ENCODE results near the gene MRC2.
"Not testable (repeated sequence)": the region's sequence is repeated elsewhere in the genome, so short reads cannot be mapped to it uniquely, and the experiment has no call there.

The MRC2 gene

DNA sequence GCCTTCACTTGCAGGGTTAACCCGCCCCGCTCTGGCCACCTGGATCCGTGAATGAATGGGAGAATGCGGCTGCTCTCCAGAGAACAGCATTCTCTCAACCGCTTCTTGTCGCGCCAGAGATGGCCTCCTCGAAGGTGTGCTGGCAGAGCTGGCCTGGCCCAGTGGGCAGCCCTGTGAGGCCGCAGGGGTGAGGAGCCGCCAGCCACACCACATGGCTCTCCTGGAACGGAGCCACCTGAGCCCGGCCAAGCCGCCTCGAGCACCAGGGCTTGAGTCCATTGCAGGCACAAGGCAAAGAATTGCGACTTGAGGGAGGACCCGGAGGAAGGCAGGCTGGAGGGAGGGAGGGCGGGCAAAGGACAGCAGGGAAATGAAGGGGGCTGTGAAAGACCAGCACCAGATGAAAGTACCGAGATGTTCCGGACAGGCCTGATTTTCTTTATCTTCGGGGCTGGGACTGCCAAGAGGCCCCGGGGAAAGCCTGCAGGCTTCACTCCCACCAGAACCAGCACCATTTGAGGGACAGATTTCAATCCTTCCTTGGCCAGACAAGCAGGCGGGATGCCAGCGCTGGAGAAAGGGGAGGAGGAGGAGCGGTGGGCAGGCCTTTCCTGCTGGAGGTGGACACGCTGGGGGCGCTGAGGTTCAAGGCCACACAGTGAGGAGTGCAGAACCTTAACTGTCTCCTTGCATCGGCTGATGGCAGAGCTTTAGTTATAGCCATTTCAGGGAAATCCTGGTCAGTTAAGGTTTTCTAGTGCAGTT lies 69.4 kb downstream of the MRC2 start:
- DNase-seq (ENCODE audit: low read depth, low spot score): no peak

DNA sequence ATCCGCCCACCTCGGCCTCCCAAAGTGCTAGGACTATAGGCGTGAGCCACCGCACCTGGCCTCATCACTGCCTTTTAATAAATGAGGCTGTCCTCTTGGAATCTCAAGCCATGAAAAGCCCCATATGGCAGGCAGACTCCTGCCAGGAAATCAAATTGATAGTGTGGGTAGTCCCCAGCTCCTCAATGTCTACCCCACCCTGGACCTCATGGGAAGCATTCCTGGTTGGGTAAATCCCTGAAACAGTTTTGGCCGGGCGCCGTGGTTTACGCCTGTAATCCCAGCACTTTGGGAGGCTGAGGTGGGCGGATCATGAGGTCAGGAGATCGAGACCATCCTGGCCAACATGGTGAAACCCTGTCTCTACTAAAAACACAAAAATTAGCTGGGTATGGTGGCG lies 71.0 kb downstream of the MRC2 start:
- not testable (repeated sequence) for DNase-seq (ENCODE audit: low read depth, low spot score)

DNA sequence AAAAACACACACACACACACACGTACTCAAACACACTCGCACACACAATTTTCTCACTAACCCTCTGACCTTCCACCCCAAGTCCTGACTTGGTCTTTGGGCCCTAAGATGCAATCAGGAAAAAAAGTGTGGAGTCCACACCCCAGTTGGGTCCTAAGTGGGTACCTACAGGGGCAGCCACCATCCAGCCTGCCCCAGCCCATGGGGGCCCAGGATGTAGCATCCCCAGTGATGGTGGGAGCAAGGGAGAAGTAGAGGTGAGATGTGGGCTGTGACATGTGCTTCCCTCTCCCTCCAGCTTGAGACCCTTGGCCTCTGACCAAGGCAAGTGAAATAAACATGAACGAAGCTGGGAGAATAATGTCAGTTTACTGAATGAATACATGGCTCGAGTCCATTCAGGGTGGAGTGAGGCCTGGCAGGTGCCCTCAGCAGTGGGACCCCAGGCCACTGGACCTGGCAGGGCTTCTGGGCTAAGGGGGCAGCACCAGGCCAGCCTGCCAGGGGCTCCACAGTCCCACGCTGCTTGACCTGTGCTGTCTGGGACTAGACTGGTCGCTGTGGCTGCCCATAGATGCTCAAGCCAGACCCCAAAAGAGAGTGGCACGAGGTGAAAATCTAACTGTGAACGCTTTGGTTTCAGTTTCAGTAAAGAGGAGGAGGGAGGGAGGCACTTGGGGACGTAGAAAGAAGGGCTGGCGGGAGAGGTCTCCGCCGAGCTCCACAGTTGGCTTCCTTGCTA lies 73.7 kb downstream of the MRC2 start:
- no peak for DNase-seq (ENCODE audit: low read depth, low spot score)

DNA sequence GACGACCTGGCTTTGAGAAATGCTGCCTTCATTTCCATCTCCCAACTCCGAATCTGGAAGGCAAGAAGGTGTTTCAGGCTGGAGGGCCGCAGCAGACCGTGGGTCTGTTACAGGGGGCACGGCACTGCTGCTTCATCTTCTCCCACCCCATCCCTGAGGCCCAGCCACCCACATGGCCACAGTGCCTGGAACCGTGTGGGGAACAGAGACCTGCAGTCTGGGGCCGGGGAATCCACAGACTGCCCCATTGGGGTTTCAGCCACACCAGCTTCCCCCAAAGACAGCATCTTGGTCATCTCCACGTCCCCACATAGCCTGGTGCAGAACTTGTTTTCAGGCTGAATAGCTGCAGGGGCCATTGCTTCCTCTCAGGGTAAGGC lies 74.2 kb downstream of the MRC2 start:
- DNase-seq (ENCODE audit: low read depth, low spot score): no peak

DNA sequence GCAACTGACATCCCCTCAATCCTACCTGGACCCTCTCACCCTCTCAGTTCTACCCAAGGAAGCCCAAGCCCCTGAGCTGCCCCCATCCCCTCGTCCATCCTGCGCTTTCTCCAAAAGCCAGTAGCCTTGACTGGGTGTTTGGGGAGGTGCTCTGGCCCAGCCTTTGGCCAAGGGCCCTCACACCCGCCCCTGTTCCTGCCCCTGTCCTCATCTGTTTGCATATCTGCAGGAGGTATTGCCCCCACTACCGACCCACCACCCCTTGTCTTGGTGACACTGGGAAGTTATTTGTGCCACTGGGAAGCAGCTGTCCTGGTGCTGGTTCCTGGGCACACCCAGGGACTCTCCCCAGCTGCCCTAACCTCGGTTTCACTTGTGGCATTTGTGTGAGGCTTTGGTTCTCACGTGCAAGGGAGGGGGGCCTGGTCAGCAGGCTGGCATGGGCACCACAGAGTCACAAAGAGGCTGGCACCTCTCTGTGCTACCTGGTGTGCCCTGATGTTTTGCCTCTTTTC lies 75.3 kb downstream of the MRC2 start:
- DNase-seq (ENCODE audit: low read depth, low spot score): no peak

DNA sequence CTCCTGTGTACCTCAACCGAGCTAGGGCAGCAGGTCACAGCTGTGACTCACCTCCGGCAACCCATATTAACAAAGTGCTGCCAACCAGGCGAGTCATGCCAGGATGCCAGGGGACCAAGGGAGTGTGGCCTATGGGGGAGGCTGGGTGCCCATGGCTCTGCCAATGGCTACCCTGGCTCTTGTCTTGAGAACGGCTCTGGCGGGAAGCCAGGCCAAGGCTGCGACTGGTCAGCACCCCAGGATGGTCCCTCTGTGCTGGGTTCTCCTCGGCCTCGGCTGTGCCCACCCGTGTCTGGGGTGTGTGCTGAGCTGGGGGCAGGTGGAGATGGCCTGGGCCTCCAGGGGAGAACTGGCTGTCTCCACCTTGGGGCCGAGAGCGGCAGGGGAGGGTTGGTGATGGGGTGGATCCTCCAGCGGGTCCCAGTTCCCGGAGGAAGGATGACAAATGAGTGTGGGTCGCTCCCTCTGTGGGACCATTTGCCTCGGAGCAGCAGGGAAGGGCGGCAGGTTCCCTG lies 75.8 kb downstream of the MRC2 start:
- no peak for DNase-seq (ENCODE audit: low read depth, low spot score)

DNA sequence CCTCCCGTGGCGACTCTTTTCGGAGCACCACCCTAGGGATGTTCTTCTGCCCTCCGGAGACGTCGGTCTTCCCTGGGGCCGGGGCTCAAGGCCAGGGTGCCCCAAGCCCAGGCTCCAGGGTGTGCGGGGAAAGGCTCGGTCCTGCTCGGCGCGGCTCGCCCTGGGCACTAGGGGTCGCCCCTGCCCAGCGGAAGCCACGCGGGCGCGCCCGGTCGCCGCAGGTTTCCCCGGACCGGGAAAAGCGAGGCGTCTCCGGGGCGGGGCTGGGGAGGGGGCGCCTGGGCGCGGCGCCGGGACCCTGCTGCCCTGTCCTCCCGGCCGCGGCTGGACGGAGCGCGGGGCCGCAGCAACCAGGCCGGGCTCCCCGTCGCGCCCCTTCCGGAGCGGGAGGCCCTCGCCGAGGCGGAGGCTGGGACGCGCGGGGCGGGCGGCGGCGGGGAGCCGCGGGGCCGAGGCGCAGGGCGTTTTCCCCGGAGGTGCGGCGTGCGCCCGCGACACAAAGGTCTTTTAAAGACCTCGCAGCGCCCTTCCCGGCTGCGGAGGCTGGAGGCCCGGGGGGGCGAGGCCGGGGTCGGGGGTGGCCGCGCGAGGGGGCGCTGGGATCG lies 76.4 kb downstream of the MRC2 start:
- peak; percentile 39 for DNase-seq (ENCODE audit: low read depth, low spot score)

DNA sequence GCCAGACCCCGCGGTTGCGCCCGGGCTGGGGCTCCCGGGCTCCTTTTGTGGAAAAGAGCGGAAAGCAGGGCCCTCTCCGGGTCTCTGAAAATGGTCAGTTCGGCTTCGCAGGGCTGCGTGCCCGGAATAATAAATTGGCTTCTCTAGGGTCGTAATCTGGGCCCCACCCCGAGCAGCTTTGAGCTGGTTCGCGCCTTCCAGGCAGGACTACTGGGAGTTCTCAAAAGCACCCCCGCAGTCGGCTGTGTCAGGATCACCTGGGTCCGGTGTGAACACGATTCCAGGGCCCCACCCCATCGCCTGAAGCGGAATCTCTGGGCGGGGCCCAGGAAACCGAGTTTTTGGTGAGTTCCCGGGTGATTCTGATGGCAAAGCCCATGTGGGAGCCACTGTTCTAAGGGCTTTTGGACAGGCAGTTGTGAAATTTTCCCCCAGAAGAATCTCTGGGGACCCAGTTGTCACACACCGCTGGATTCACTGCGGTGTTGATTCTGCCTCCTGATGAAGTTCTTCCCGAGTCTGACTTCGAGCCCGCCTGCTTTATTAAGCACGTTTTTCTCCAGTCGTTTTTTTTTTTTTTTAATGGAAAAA lies 77.0 kb downstream of the MRC2 start:
- DNase-seq (ENCODE audit: low read depth, low spot score): no peak

DNA sequence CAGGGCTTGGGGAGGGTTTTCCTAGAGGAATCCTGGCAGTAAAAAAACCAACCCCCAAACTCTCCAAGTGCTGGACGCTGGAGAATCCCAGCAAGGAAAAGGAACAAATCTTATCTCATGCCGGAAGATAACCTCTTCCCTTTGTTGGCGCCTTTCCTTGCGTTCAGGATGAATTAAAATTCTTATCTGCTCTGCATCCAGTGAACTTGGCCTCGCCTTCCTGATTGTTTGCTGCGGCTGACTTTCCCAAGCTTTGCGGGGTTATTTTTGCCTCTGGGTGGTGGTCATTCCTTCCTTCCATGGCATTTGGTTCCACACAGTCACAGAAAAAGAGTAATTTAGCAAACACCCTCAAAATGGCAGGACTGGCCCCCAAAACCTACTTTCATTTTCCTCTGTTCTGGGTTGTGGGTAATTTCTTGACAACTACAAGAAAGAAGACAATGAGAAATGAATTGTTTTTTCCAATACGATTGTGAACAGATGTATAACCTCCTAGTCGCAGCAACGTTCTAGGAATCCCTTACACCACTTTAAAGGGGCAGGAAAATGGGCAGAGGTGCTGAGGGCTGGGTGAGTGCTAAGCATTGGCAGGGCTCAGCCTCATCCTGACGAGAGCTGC lies 77.8 kb downstream of the MRC2 start:
- no peak for DNase-seq (ENCODE audit: low read depth, low spot score)

DNA sequence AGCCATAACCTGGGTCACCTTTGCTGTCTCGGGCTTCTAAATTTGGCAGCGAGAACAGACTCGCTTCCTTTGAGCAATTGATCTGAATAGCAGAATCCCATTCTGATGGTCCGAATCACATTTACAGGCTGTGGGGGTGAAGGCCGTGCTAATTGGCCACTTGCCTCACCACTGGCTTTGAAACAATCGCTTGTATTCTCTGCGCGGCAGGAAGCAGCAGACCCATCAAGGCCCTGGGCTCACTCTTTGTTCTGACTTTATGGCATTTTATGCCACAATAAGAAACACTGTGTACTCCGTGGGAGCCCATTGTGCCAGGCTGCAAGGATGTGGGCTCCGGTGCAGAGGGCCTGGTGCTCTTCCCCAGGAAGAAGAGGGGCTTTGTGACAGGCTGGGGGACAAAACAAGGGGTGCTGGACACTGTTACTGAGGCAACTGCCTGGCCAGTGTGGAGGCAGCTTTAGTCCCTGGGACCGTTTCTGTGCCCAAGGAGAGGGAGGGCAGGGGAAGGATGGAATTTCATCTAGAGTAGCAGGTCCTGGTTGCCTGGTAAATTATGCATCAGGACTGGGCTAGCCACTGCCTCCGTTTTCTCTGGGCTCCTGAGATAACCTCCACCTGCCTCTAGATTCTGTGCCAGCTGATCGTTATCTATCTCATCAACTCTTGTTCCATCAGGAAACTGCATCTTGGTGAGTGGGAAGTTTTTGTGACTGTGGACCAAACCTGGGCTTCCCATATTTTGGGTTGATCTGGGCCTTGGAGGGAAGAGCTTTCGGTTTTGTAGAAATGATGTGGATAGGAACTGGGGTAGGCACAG lies 78.5 kb downstream of the MRC2 start:
- DNase-seq (ENCODE audit: low read depth, low spot score): no peak

DNA sequence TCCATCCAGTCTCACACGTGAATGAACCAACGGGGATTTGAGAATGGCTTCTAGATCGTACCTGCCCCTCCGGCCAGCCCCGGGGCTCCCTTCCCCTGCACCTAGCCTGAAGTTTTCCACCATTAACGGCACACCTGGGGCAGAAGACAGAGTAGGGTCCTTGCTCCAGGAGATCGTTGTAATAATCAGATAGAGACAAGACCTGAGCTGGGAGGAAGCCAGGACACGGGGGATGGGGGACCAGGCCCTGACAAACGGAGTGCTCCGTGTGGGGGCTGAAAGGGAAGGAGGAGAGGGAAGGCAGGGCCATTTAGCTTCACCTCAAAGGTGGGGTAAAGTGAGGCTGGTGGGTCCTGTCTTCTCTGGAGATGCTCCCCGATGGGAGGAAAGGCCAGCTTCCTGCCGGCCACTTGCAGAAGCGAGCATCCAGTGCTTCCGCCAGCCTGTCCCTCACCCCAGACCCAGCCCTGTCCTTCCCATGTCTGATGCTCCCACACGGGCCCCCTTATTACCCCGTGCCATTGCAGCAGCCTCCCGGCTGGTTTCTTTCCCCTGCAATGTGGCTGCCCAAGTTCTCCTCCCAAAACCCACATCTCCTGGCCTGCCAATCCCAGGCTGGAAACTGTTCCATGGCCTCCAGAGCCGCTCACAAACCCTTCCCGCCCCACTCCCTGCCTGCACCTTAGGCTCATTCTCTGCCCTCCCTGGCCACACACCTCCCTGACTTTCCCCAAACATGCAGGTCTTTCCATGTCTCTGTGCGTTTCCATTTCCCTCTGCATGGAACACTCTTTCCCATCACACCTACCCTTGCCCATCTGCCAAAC lies 79.3 kb downstream of the MRC2 start:
- DNase-seq (ENCODE audit: low read depth, low spot score): no peak

DNA sequence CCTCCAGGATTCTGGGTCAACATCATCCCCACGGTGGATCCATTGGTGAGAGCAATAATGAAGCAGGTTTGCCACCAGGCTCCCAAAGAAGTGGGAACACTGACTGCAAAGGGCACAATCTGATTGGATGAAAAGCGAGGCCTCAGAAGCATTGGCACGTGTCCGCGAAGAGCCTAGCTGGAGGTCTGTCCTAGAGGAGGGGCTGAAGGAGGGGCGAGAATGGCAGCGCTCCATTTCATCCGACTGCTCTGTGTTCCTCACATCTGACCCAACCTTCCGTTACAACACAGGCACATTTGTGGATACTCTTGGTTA lies 79.9 kb downstream of the MRC2 start:
- no peak for DNase-seq (ENCODE audit: low read depth, low spot score)

DNA sequence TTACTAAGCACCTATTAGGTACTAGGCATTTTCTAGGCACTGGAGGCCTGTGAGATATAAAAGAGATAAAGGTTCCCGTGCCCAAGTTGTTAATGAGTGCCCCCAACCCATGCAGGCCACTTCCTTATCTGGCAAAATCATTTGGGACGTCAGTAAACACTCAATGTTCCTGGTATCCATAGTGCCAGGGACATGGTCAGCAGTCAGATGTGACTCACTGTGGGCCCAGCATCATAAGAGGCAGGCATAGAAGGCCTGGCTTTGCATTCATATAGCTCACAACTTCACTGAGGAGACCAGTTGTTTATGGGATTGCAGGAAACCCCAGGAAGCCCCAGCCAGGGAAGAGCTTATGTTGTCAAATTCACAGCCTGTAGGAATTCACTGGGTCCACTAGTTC lies 81.1 kb downstream of the MRC2 start:
- no peak for DNase-seq (ENCODE audit: low read depth, low spot score)

DNA sequence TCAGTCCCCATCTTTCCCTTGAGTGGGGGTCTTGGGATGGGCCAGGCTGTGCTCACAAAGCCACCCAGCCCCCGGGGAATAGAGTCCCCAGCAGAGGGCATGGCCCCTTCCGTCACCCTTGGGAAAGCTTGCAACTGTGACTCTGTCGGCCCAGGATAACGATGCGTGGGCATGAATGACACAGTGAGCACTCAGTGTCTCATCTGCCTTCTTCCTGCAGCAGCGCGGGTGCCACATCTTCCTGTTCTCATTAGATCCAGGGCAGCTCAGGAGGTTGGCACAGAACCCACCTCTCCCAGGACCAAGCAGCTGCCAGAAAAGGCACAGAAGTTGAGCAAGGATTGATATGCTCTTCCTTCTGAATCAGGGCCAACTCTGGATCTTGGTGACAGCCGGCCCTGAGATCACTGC lies 84.7 kb downstream of the MRC2 start:
- DNase-seq (ENCODE audit: low read depth, low spot score): no peak

DNA sequence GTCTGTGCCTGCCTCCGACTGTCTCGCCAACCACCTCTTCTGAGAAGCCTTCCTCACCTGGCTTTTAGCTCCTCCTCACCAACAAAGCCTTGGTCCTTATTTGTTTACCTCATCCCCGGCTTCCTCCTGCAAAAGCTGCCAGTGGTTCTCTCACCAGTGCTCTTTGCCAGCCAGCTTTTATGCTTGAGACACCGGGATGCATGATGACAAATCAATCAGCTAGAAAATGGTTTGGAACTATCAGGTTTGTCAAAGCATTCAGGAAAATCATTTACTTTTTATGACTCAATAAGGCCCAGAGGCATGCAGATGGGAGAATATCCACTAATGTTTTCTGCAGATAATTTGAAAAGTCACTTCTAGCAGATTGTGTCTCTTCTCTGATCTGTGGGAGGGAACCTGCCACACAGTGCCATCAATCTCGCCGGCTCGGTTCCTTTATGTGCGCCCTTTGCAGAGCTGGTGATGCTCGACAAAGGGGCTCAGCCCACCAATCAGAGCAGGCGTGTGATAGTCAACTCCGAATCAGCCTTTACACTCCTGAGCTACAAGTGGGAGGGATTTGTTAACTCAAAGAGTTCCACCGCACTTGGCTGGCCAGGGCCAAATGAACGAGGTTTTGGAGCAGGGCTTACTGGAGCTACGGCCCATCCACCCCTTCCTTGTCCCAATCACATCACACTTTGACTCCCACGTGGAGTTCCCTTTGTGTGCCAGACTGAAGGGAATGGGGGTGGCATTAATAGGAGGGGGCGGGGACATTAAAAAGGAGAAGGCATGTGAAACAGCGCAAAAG lies 85.8 kb downstream of the MRC2 start:
- no peak for DNase-seq (ENCODE audit: low read depth, low spot score)

DNA sequence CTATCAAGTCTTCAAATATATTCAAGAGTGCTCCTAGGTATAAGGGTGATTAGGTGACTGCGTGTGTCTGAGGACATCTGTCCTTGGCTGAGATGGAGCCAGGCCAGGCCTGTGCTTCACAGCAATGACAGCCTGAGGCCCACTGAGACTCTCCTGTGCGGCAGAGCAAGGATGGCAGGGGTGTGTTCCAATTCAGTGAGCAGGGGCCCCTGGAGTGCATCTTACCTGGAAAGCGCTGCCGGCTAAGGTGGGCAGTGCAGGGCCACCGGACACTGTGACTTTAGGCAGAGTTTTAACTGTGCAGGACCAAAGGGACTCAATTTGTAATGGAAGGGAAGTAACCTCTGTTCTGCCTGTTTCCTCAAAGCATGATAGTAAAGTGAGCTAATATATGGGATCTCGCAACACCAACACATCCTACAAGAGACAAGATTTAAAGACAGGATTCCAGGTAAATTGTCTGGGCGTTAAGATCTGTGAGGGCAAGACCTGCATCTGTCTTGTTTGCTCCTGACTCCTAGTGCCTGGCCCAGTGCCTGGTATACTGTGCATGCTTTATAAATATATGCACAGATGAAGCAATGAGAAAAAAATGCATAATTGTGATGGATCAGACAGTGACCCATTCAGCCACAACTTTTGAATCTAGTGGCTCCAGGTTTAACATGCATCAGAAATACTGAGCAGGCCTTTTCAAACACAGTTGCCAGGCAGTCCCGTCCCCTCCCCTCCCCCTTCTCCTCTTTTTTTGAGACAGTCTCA lies 86.7 kb downstream of the MRC2 start:
- no peak for DNase-seq (ENCODE audit: low read depth, low spot score)

DNA sequence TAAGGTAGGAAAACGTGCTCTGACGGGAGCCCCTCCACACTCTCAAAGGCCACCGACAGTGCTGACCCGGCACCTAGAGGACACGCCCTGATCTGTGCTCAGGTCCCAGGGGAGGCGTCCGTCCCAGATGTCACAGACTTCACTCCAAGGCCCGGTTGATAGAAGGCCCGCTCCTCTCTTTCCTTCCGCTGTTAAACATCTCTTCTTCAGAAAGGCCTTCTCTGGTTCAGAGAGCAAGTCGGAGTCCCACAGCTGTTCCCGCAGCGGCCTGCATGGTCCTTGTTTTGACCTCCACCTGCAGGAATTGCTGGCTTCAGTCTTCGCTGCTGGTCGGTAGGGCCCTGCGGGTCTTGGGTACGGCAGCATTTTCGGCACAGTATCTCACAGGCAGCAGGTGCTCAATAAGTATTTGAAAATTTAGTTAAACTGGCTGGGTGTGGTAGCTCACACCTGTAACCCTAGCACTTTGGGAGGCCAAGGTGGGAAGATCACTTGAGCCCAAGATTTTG lies 88.5 kb downstream of the MRC2 start:
- no peak for DNase-seq (ENCODE audit: low read depth, low spot score)

Measured in activated CD4-positive, CD25-positive, alpha-beta regulatory T cell treated with anti-CD3 and anti-CD28 coated beads, Interleukin-2, amount 50 U/mL, for 16 hours (primary cell).